NB4 (cell line): ENCODE results near the gene LMBRD1.

ENCODE experiments used
- DNase-seq: peaks from one replicate; pipeline ENCODE4 v3.0.0; 2010; ENCODE audit warnings: low read depth
- H3K4me3 ChIP-seq: one replicate; pipeline ENCODE4 v1.5.1; 2011; ENCODE audit warnings: mild to moderate bottlenecking, low read depth, low read length, moderate library complexity
- CTCF ChIP-seq: IDR thresholded peaks from one replicate; pipeline ENCODE4 v1.5.1; 2012; ENCODE audit warnings: low read depth, low read length
- MAX ChIP-seq: IDR thresholded peaks from 2 replicates; pipeline ENCODE4 v1.6.1; 2011; ENCODE audit warnings: low read depth, low read length
- MYC ChIP-seq: IDR thresholded peaks from 2 replicates; pipeline ENCODE4 v1.6.1; 2011; ENCODE audit warnings: low read depth, low read length
- POLR2A ChIP-seq: IDR thresholded peaks from 2 replicates; pipeline ENCODE4 v1.6.1; 2011; ENCODE audit warnings: mild to moderate bottlenecking; ENCODE audit not compliant: insufficient read length; ENCODE audit errors: extremely low read depth

The LMBRD1 gene

GRCh38 chr6:69722683-69723082 lies 74.1 kb downstream of the LMBRD1 start:
- TF ChIP-seq POLR2A (no peak), MAX (no peak), CTCF (no peak), MYC (no peak)
- no peak for DNase-seq
- H3K4me3 ChIP-seq, result no peak overlapping the region

GRCh38 chr6:69719602-69720193 lies 77.1 kb downstream of the LMBRD1 start:
- no peak overlapping the region for H3K4me3 ChIP-seq
- DNase-seq, result peak; percentile 17
- TF ChIP-seq POLR2A, result no peak
- no peak for TF ChIP-seq CTCF
- TF ChIP-seq MYC, result no peak
- TF ChIP-seq MAX, result no peak

GRCh38 chr6:69706724-69707123 lies 90.1 kb downstream of the LMBRD1 start:
- no peak overlapping the region for H3K4me3 ChIP-seq
- TF ChIP-seq CTCF (no peak), MAX (no peak), MYC (no peak), POLR2A (no peak)
- no peak for DNase-seq

- H3K4me3 ChIP-seq, result no peak overlapping the region
These were observed 90.9 kb downstream of the LMBRD1 start for GRCh38 chr6:69705954-69706353.

GRCh38 chr6:69704916-69705315 lies 91.9 kb downstream of the LMBRD1 start:
- H3K4me3 ChIP-seq, result no peak overlapping the region
- TF ChIP-seq MAX (no peak), MYC (no peak), CTCF (no peak), POLR2A (no peak)
- DNase-seq, result no peak

More at GRCh38 chr6:69705954-69706353, 90.9 kb downstream of the LMBRD1 start:
- TF ChIP-seq MYC (no peak), MAX (no peak), CTCF (no peak), POLR2A (no peak)
- no peak for DNase-seq

- no peak overlapping the region for H3K4me3 ChIP-seq
- no peak for TF ChIP-seq POLR2A
- no peak for TF ChIP-seq MAX
- TF ChIP-seq MYC, result no peak
- no peak for TF ChIP-seq CTCF
- no peak for DNase-seq
These were observed 97.2 kb downstream of the LMBRD1 start for GRCh38 chr6:69699655-69700054.
